HG02970 (cell line): Measurements from ENCODE around the gene MGME1.

Experiments used
- ATAC-seq: cut with Tn5 transposase; IDR thresholded peaks from one replicate; pipeline ENCODE4 v1.9.1; 2021; ENCODE audit warnings: mild to moderate bottlenecking, moderate library complexity, moderate number of reproducible peaks; ENCODE audit not compliant: unreplicated experiment, low FRiP score

MGME1 gene

GRCh38 chr20:17968366-17969277 lies at the start of gene MGME1, which contains the start of gene SNX5:
TSS of gene MGME1 (plus strand) at chr20:17969018. CDS start at chr20:17969860, 842 bp downstream.
TSS of gene SNX5 (minus strand) at chr20:17968794. CDS start at chr20:17968425, 369 bp downstream.
- ATAC-seq: peak; percentile 84

GRCh38 chr20:17919149-17919548 lies 49.7 kb upstream of the MGME1 start:
- no peak for ATAC-seq

GRCh38 chr20:17921774-17922173 lies 47.0 kb upstream of the MGME1 start:
- ATAC-seq: no peak

- no peak for ATAC-seq
These were observed 43.5 kb upstream of the MGME1 start for GRCh38 chr20:17925141-17925939.

GRCh38 chr20:17925940-17926300 lies 42.9 kb upstream of the MGME1 start:
- no peak for ATAC-seq

GRCh38 chr20:17928211-17928611 lies 40.6 kb upstream of the MGME1 start:
- no peak for ATAC-seq

- ATAC-seq: no peak
These were observed 40.0 kb upstream of the MGME1 start for GRCh38 chr20:17928633-17929311.

- no peak for ATAC-seq
These were observed 37.3 kb upstream of the MGME1 start for GRCh38 chr20:17931513-17931912.

GRCh38 chr20:17932396-17932795 lies 36.4 kb upstream of the MGME1 start:
- ATAC-seq: no peak

- ATAC-seq: no peak
These were observed 35.7 kb upstream of the MGME1 start for GRCh38 chr20:17933121-17933520.

- ATAC-seq: no peak
These were observed 35.1 kb upstream of the MGME1 start for GRCh38 chr20:17933711-17934110.

GRCh38 chr20:17934141-17934862 lies 34.5 kb upstream of the MGME1 start:
- no peak for ATAC-seq

GRCh38 chr20:17935186-17935585 lies 33.6 kb upstream of the MGME1 start:
- no peak for ATAC-seq

GRCh38 chr20:17935761-17936160 lies 33.1 kb upstream of the MGME1 start:
- no peak for ATAC-seq

- no peak for ATAC-seq
These were observed 32.5 kb upstream of the MGME1 start for GRCh38 chr20:17936286-17936760.

- no peak for ATAC-seq
These were observed 31.8 kb upstream of the MGME1 start for GRCh38 chr20:17936761-17937732.

- ATAC-seq: no peak
These were observed 29.8 kb upstream of the MGME1 start for GRCh38 chr20:17938871-17939619.

GRCh38 chr20:17939622-17940223 lies 29.1 kb upstream of the MGME1 start:
- ATAC-seq: no peak
